H1 (cell line): Measurements from ENCODE around the gene CAMK2D. TPM values are rescaled to one million over a fixed set of nuclear protein-coding genes. Genes with fewer than 3 reads are reported as not detected.

Source experiments
- CTCF ChIA-PET: fragments of 300-600 bp; sonication (Branson Sonifier 250); formaldehyde crosslinking; loops from one replicate; lab custom pipeline; 2021; ENCODE audit not compliant: partially characterized antibody; lab: Charles Lee
- POLR2A ChIA-PET: fragments of 300-600 bp; sonication (Branson Sonifier 250); formaldehyde crosslinking; loops from one replicate; lab custom pipeline; 2021; ENCODE audit warnings: inconsistent platforms; ENCODE audit not compliant: partially characterized antibody; lab: Charles Lee
- DNase-seq, 2 experiments: peaks; one replicate each; pipeline versions ENCODE4 v3.0.0 to v3.0.0-alpha.2; 2010 to 2022; ENCODE audit warnings: low spot score in 2 of 2, low read depth in 1 of 2, mixed read lengths in 1 of 2
- FAIRE-seq: peaks from 2 replicates; lab custom pipeline; 2011; peaks lifted over from hg19 to GRCh38; lab: Jason Lieb, UNC
- H2AFZ ChIP-seq: 2 replicates; pipeline ENCODE4 v1.8.1; 2012; ENCODE audit warnings: low read length, inconsistent platforms
- H2AK5ac ChIP-seq: 2 replicates; pipeline ENCODE4 v1.6.1; 2013; ENCODE audit warnings: low read depth, low read length
- H2BK120ac ChIP-seq: replicated peaks from 2 replicates; pipeline ENCODE3; 2013; ENCODE audit warnings: low read depth, low read length, inconsistent platforms
- H2BK12ac ChIP-seq: 2 replicates; pipeline ENCODE4 v1.6.1; 2013; ENCODE audit warnings: low read depth, low read length
- H2BK15ac ChIP-seq: 2 replicates; pipeline ENCODE4 v1.6.1; 2013; ENCODE audit warnings: low read length
- H2BK20ac ChIP-seq: 2 replicates; pipeline ENCODE4 v1.6.1; 2013; ENCODE audit warnings: low read length
- H2BK5ac ChIP-seq: 2 replicates; pipeline ENCODE4 v1.6.1; 2013; ENCODE audit warnings: low read depth, low read length
- H3K14ac ChIP-seq: 2 replicates; pipeline ENCODE4 v1.6.1; 2013; ENCODE audit warnings: inconsistent platforms; ENCODE audit not compliant: insufficient read length
- H3K18ac ChIP-seq: 2 replicates; pipeline ENCODE4 v1.6.1; 2013; ENCODE audit warnings: low read length; ENCODE audit errors: extremely low read depth
- H3K23ac ChIP-seq: 2 replicates; pipeline ENCODE4 v1.6.1; 2013; ENCODE audit warnings: inconsistent platforms; ENCODE audit not compliant: insufficient read length
- H3K23me2 ChIP-seq: 2 replicates; pipeline ENCODE4 v1.6.1; 2013; ENCODE audit warnings: low read depth, low read length
- H3K27ac ChIP-seq: 2 replicates; pipeline ENCODE4 v1.6.1; 2011; ENCODE audit warnings: low read depth, low read length, inconsistent platforms
- H3K27me3 ChIP-seq, 4 experiments: replicated peaks in 1 of 4; 1 replicate in 1 of 4; 2 replicates in 3 of 4; pipeline versions ENCODE4 v1.6.1 to v1.8.1; 2011 to 2013; ENCODE audit warnings: low read length in 3 of 4, mild to moderate bottlenecking in 3 of 4, inconsistent platforms in 2 of 4, mixed read lengths in 2 of 4, moderate library complexity in 1 of 4; ENCODE audit not compliant: control insufficient read depth in 3 of 4, insufficient read depth in 3 of 4; ENCODE audit errors: extremely low read depth in 1 of 4
- H3K36me3 ChIP-seq, 4 experiments: 2 replicates each; pipeline versions ENCODE4 v1.6.1 to v1.8.1; 2011 to 2013; ENCODE audit warnings: mild to moderate bottlenecking in 4 of 4, low read length in 3 of 4, moderate library complexity in 2 of 4, control low read depth in 1 of 4, inconsistent platforms in 1 of 4; ENCODE audit not compliant: insufficient read depth in 4 of 4, control insufficient read depth in 2 of 4
- H3K4ac ChIP-seq: replicated peaks from 2 replicates; pipeline ENCODE3; 2013; ENCODE audit warnings: low read length, low read depth, mixed read lengths, inconsistent platforms; ENCODE audit not compliant: insufficient read length
- H3K4me1 ChIP-seq, 4 experiments: replicated peaks in 1 of 4; 1 replicate in 1 of 4; 2 replicates in 3 of 4; pipeline versions ENCODE4 v1.6.1 to v1.8.1; 2011 to 2013; ENCODE audit warnings: low read length in 3 of 4, inconsistent platforms in 2 of 4, mixed read lengths in 1 of 4; ENCODE audit not compliant: insufficient read depth in 4 of 4, control insufficient read depth in 3 of 4
- H3K4me2 ChIP-seq, 2 experiments: 2 replicates each; pipeline versions ENCODE4 v1.6.1 to v1.8.1; 2011 to 2013; ENCODE audit warnings: low read depth in 2 of 2, low read length in 2 of 2, control low read depth in 1 of 2, inconsistent platforms in 1 of 2, mild to moderate bottlenecking in 1 of 2; ENCODE audit not compliant: insufficient read depth in 1 of 2
- H3K4me3 ChIP-seq, 4 experiments: fragments of 200-600, 300-600 bp in 1 of 4; sonication (generic), shearing (Covaris generic), sonication (Bioruptor Twin) in 1 of 4; 2 replicates each; pipeline versions ENCODE4 v1.5.1 to v1.8.1; 2011 to 2016; ENCODE audit warnings: low read length in 4 of 4, low read depth in 3 of 4, control low read depth in 2 of 4, inconsistent platforms in 2 of 4, mild to moderate bottlenecking in 2 of 4, mixed read lengths in 1 of 4, moderate library complexity in 1 of 4; ENCODE audit not compliant: insufficient read depth in 2 of 4; ENCODE audit errors: extremely low read depth in 1 of 4
- H3K56ac ChIP-seq: replicated peaks from 2 replicates; pipeline ENCODE3; 2013; ENCODE audit warnings: low read depth, mild to moderate bottlenecking, mixed read lengths, low read length, inconsistent platforms; ENCODE audit not compliant: insufficient read length
- H3K79me1 ChIP-seq: 2 replicates; pipeline ENCODE4 v1.6.1; 2013; ENCODE audit warnings: low read depth, low read length, control low read depth
- H3K79me2 ChIP-seq, 2 experiments: 2 replicates each; pipeline versions ENCODE4 v1.6.1 to v1.8.1; 2012 to 2013; ENCODE audit warnings: low read length in 2 of 2, mild to moderate bottlenecking in 2 of 2, inconsistent platforms in 1 of 2; ENCODE audit not compliant: insufficient read depth in 2 of 2, control insufficient read depth in 1 of 2
- H3K9ac ChIP-seq, 4 experiments: replicated peaks in 1 of 4; 1 replicate in 1 of 4; 2 replicates in 3 of 4; pipeline versions ENCODE4 v1.6.1 to v1.8.1; 2011 to 2013; ENCODE audit warnings: low read depth in 3 of 4, low read length in 3 of 4, control low read depth in 2 of 4, mild to moderate bottlenecking in 2 of 4, moderate library complexity in 2 of 4, inconsistent platforms in 1 of 4; ENCODE audit errors: extremely low read depth in 1 of 4
- H3K9me3 ChIP-seq, 2 experiments: 2 replicates each; pipeline versions ENCODE4 v1.6.1 to v1.8.1; 2012 to 2013; ENCODE audit warnings: mild to moderate bottlenecking in 2 of 2, moderate library complexity in 2 of 2, control low read depth in 1 of 2, inconsistent platforms in 1 of 2, low read depth in 1 of 2, low read length in 1 of 2, mixed read lengths in 1 of 2; ENCODE audit not compliant: insufficient read depth in 2 of 2
- H4K20me1 ChIP-seq, 2 experiments: replicated peaks in 1 of 2; 2 replicates each; pipeline versions ENCODE3 to v1.8.1; 2011 to 2013; ENCODE audit warnings: inconsistent platforms in 2 of 2, low read length in 2 of 2, mild to moderate bottlenecking in 1 of 2; ENCODE audit not compliant: insufficient read depth in 2 of 2, control insufficient read depth in 1 of 2
- H4K5ac ChIP-seq: 2 replicates; pipeline ENCODE4 v1.6.1; 2013; ENCODE audit warnings: low read length, low read depth, mixed read lengths, inconsistent platforms; ENCODE audit not compliant: insufficient read length
- H4K8ac ChIP-seq: 2 replicates; pipeline ENCODE4 v1.8.0; 2013; ENCODE audit warnings: mild to moderate bottlenecking, moderate library complexity, low read length, inconsistent platforms; ENCODE audit not compliant: insufficient read depth; ENCODE audit errors: extremely low read depth
- H4K91ac ChIP-seq: replicated peaks from 2 replicates; pipeline ENCODE3; 2013; ENCODE audit warnings: low read length, mixed read lengths, inconsistent platforms; ENCODE audit not compliant: insufficient read length
- ATF2 ChIP-seq: IDR thresholded peaks from 2 replicates; pipeline ENCODE4 v1.6.1; 2012; ENCODE audit warnings: low read length, inconsistent platforms
- CTCF ChIP-seq, 3 experiments: IDR thresholded peaks; 1 replicate in 2 of 3; 2 replicates in 1 of 3; pipeline versions ENCODE4 v1.5.1 to v1.6.1; 2011; ENCODE audit warnings: low read length in 3 of 3, mild to moderate bottlenecking in 3 of 3, inconsistent platforms in 2 of 3, low read depth in 1 of 3, moderate library complexity in 1 of 3; ENCODE audit not compliant: insufficient read depth in 1 of 3; ENCODE audit errors: control extremely low read depth in 1 of 3
- GABPA ChIP-seq: IDR thresholded peaks from 2 replicates; pipeline ENCODE4 v1.6.1; 2011; ENCODE audit warnings: mild to moderate bottlenecking, low read length, moderate library complexity, borderline replicate concordance; ENCODE audit not compliant: insufficient read depth
- JUND ChIP-seq: IDR thresholded peaks from 2 replicates; pipeline ENCODE4 v1.6.1; 2011; ENCODE audit warnings: mild to moderate bottlenecking, improper control_type of control experiment, low read length
- SUZ12 ChIP-seq: fragments of 200-600 bp; sonication (generic); IDR thresholded peaks from 2 replicates; pipeline ENCODE4 v1.6.1; 2012; ENCODE audit warnings: mild to moderate bottlenecking, inconsistent platforms, low read length, moderate library complexity, mixed read lengths
- TCF12 ChIP-seq: IDR thresholded peaks from 2 replicates; pipeline ENCODE4 v1.6.1; 2011; ENCODE audit warnings: low read depth, mild to moderate bottlenecking, low read length
- WGBS, 2 experiments: shearing (Covaris generic) in 1 of 2; methylation state at CpG; one replicate each; pipeline versions ENCODE4 v1.1.6 to v1.1.7; 2013 to 2015; ENCODE audit warnings: low lambda C conversion rate in 2 of 2, mixed read lengths in 2 of 2, inconsistent platforms in 1 of 2, low coverage in 1 of 2, missing lambda C conversion rate in 1 of 2; ENCODE audit not compliant: insufficient replicate concordance in 2 of 2, insufficient coverage in 1 of 2, insufficient read length in 1 of 2; ENCODE audit errors: extremely low coverage in 1 of 2, missing lambda C conversion rate in 1 of 2; 5-methylcytosine and 5-hydroxymethylcytosine counted together
- polyA plus RNA-seq, 7 experiments: library from polyadenylated mRNA; depleted of rRNA in 3 of 7; stranded (reverse) in 5 of 7; unstranded in 2 of 7; fragments of >200 nt in 5 of 7; fragments of 200-250 nt in 2 of 7; gene quantifications; 1 replicate in 5 of 7; 2 replicates in 1 of 7; 4 replicates in 1 of 7; pipeline versions ENCODE4 v1.2.1 to v1.2.3, GENCODE V29; 2011 to 2013; ENCODE audit warnings: missing spikeins in 2 of 7, mixed read lengths in 2 of 7
- total RNA-seq: library from RNA; stranded (reverse); fragmentation: NEBNext Ultra II Directional; extraction: Animal tissue kit (Norgen Biotek cat#: 25700); gene quantifications from 2 replicates; pipeline ENCODE4 v1.2.1, GENCODE V29; 2021

CAMK2D gene
- total and polyA plus RNA-seq, 2 of the 8 experiments (the other 6 are each of a cell fraction or from before 2014, with no cell fraction given), result 3.2 to 7.0 TPM

- H2BK5ac ChIP-seq, result no peak overlapping the region
- H3K79me1 ChIP-seq, result no peaks in the 10 kb centered on the region
- H3K9me3 ChIP-seq, result no peaks in the 10 kb centered on the region
- H3K18ac ChIP-seq, result no peak overlapping the region
- no peaks in the 10 kb centered on the region; a peak in 1 of 7 replicates for H3K27me3 ChIP-seq
- no peak overlapping the region for H3K14ac ChIP-seq
- no peaks in the 10 kb centered on the region for H4K20me1 ChIP-seq
- CTCF ChIA-PET, result interaction anchor here (0.7 to 2.5 kb wide), 3 partner anchors 9 to 154 kb away, joined by 3 to 6 read pairs (median 4); no protein-coding TSS in a partner anchor
- no peak overlapping the region for H3K9ac ChIP-seq
- no peaks in the 10 kb centered on the region for H3K23me2 ChIP-seq
- no peaks in the 10 kb centered on the region for H3K79me2 ChIP-seq
- no peaks in the 10 kb centered on the region for H3K36me3 ChIP-seq
- no peak overlapping the region for H2AFZ ChIP-seq
- no peak overlapping the region for H2BK20ac ChIP-seq
- no peak overlapping the region for H3K23ac ChIP-seq
- 80% methylated on average over 1 of the region's 1 CpG; no CpG with 5 or more reads in 1 of the 2 experiments for WGBS, 2 experiments
- no peaks in the 10 kb centered on the region for H3K4me1 ChIP-seq
- no peak overlapping the region for H2BK15ac ChIP-seq
- no peak overlapping the region for H3K4ac ChIP-seq
- no peak overlapping the region for H4K5ac ChIP-seq
- FAIRE-seq (no peak), DNase-seq (no peak)
- H4K8ac ChIP-seq, result no peak overlapping the region
- no peak for TF ChIP-seq ATF2
- TF ChIP-seq SUZ12, result no peak
- no peak for TF ChIP-seq TCF12
- TF ChIP-seq CTCF (IDR thresholded peaks at IDR 0.05; ENCODE audit: control extremely low read depth in 1 of 3, insufficient read depth in 1 of 3, low read depth in 1 of 3, low read length in 3 of 3), result no peak
- no peak for TF ChIP-seq GABPA
- no peak for TF ChIP-seq JUND
- H2AK5ac ChIP-seq, result no peak overlapping the region
- no peak overlapping the region for H3K56ac ChIP-seq
- H3K27ac ChIP-seq, result no peak overlapping the region
- no peak overlapping the region for H2BK12ac ChIP-seq
- POLR2A ChIA-PET, result no interaction called here
- no peak overlapping the region for H2BK120ac ChIP-seq
- no peak overlapping the region for H4K91ac ChIP-seq
- H3K4me2 ChIP-seq, result no peak overlapping the region
- H3K4me3 ChIP-seq, result no peak overlapping the region
Observed at GRCh38 chr4:113701169-113701568, 60.4 kb downstream of the CAMK2D start.
